GM12801 (cell line): ENCODE data around the gene MCOLN2.

Experiments
- TF ChIP-seq, protein P1 (sequence below): IDR thresholded peaks from one replicate; pipeline ENCODE4 v1.5.1; 2011; ENCODE audit warnings: control low read depth; ENCODE audit not compliant: insufficient read length; ENCODE audit errors: extremely low read depth

The MCOLN2 gene

DNA sequence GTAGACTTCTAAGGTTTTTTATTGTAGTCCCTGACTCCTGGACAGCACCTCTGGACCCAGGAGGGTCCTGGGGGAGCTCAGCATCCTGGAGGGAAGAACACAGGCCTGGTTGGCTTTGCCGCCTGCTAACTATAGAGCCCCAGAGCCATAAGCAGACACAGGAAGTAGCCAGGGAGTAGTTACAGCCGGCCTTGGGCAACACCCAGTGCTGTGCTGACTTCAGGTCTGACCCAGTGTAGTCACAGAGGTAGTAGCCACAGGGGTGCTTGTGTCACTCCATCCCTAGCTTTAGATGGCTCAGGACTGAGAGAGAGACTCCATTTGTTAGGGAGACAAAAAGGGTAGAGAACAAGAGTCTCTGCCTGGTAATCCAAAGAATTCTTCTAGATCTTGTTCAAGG lies 21.9 kb downstream of the MCOLN2 start:
- TF ChIP-seq, protein P1, sequence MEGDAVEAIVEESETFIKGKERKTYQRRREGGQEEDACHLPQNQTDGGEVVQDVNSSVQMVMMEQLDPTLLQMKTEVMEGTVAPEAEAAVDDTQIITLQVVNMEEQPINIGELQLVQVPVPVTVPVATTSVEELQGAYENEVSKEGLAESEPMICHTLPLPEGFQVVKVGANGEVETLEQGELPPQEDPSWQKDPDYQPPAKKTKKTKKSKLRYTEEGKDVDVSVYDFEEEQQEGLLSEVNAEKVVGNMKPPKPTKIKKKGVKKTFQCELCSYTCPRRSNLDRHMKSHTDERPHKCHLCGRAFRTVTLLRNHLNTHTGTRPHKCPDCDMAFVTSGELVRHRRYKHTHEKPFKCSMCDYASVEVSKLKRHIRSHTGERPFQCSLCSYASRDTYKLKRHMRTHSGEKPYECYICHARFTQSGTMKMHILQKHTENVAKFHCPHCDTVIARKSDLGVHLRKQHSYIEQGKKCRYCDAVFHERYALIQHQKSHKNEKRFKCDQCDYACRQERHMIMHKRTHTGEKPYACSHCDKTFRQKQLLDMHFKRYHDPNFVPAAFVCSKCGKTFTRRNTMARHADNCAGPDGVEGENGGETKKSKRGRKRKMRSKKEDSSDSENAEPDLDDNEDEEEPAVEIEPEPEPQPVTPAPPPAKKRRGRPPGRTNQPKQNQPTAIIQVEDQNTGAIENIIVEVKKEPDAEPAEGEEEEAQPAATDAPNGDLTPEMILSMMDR = no peak

DNA sequence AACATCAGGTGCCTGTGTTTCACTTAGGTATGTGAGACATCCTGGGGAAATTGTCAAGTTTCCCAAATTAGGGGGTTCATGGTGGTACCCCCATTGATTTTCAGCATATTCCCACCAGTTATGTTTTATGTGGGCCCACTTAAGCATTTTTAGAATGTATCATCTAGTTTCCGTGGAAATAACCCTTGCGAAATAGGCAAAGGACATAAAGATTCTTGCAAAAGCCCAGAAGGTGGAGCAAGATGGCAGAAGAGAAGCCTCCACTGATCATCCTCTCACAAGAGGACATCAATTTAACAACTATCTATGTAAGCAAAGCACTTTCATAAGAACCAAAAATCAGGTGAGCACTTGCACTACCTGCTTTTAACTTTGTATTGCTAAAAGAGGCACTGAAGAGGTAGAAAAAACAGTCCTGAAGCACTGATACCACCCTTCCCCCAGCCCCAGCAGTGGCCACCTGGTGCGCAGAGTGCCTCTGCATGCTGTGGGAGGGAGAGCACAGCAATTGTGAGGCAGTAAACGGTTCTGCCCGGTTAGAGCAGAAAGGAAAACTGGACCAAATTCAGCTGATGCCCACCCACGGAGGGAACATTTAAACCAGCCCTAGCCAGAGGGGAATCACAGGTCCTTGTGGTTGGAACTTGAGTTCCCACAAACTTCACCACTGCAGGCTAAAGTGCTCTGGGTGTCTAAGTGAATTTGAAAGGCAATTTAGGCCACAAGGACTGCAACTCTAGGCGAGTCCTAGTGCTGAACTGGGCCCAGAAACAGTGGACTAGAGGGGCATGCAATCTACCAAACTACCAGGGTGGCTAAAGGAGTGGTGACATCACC lies 23.2 kb downstream of the MCOLN2 start:
- TF ChIP-seq, protein P1 = no peak

DNA sequence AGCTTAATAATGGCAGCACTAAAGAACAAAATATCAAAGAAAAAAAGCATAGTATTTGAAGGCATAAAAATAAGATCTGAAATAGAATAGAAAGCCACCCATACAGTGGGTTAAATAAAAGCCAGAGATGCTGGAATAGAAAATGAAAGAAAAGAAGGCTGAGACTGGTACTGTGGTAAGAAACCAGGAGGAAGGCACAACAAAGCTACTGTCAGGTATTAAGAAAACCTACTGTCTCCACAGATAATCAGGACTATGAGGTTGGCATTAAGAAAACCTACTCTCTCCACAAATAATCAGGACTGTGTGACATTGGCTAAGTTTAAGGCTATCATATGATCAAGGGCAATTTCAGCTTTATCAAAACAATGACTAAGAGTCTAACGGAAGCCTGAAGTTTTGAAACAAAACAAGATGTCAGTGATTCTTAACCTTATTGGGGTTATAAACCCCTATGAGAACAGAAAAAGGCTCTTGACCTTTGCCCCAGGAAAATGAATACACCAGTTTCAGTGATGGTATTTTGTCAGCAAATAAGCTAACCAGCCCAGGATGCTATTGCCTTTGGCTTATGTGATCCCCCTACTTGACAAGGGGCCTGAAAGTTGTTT lies 24.4 kb downstream of the MCOLN2 start:
- TF ChIP-seq, protein P1 = no peak

DNA sequence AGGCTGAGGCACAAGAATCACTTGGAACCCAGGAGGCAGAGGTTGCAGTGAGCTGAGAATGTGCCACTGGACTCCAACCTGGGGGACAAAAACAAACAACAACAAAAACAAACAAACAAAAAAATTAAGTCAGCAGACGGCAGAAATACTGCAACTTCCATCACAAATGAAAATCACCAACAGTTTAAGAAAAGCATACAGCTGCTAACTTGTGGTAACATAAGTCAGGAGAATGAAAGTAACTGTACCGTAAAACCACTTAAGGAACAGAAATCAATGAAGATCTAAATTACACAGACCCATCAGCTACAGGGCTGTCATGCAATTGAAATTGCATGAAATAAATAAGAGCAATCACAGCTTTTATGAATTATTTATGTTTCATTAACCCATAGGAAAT lies 25.0 kb downstream of the MCOLN2 start:
- TF ChIP-seq, protein P1 = no peak

DNA sequence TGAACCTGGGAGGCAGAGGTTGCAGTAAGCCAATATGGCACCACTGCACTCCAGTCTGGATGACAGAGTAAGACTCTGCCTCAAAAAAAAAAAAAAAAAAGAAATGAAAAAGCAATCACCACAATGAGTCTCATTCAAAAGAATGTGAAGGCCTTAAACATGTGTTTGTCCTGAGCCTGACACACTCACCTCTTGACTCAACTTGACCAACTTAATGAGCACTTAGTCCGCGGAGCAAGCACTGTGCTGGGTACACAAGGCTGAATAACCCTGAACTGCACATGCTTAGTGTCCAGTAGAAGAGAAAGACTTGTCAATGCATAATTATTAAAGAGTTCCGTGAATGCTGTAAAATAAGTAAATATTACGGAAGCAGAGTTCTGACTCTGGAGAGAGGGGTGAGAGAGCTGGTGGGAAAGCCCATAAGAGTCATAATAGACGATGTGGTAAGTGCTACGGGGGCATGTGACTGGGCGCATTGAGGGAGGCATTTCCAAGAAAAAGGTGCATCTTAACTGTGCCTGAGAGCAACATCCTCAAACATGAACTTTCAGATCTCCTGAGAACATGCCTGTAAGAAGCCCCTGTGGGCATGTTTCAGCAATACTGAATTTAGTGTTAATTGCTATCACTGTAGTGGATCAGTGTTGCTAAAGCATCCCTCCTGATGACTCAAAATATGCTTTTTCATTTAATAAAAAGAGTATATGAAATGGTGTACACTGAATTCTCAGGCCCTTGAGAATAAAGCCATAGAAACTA lies 27.2 kb downstream of the MCOLN2 start:
- TF ChIP-seq, protein P1 = no peak

DNA sequence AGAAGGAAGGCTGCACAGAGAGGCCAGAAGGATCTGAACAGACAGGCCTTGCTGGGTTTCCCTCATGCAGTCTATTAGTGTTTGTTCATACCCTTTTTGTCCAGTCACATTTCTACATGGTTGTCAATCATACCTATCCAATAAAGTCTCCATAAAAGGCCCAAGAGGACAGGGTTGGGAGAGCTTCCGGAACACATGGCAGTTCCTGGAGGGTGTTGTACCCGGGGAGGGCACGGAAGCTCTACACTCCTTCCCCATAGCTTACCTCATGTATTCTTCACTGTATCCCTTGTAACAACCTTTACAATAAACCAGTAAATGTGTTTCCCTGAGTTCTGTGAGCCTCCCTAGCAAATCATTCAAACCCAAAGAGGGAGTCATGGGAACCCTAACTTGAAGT lies 28.0 kb downstream of the MCOLN2 start:
- TF ChIP-seq, protein P1 = no peak

DNA sequence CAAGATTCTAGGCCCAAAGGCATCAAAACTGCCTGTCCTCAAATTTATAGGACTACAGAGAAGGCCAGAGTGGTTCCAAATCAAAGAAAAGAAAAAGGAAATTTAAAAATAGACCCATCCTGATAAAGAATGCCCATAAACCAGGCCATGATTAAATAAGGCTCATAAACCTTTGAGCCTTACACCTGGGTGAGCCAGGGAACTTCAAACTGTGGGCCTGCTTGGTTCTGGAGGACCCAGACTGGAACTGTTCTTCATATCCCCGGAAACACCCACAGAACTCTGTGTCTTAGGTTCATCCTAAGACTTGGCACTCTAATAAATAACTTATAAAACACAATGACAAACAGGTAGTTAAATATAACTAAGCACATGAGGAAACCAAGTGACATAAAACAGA lies 28.8 kb downstream of the MCOLN2 start:
- TF ChIP-seq, protein P1 = no peak
